ENCODE measurements around the gene SLC35D1.
"Not testable (repeated sequence)": the region's sequence is repeated elsewhere in the genome, so short reads cannot be mapped to it uniquely, and the experiment has no call there.

Gene SLC35D1

DNA sequence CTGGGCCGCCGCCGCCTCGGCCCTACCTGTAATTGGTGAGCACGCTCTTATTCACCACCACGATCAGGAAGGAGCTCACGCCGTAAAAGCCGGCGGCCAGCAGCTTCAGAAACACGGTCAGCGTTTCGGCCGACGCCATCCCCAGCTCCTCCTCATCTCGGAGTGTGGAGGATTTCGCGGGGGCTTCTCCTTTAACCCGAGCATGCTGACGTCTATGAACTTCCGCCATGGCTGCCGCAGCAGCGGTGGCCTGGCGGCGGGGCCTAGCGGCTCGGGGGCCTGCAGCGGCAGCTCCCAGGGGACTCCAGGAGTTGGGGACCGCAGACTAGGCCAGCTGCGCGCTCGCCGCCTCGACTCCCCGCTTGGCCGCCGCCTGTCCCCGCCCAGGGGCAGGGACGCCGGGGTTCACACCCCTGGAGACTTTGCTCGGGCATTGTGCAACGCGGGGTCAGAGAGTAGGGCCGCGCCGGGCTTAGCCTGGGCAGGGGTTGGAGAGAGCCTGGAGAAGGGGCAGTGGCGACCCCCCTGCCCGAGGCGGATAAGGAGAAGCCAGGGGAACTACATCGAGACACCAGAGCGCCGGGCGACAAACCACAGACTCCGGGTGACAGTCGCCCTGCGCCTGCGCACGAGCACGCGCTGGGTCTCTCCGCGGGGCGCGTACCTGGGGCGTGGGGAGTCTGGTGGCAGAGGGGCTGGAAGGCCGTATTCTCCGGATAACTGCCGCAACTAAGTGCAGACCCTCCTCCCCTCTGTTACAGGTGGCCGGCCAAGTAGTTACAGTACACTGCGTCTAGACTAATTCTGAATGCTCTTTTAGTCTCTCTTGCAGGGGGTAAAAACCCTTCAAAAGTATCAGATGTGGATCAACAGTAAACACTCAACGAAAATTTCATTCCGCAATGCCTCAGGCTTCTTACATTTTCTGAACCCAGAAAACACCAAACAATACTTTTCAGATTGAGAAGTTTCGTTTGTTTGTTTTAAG is at the start of gene SLC35D1:
Gene SLC35D1 (minus strand): TSS at position 364 of the 988 bp plus-strand sequence. CDS start 135 bp downstream, at position 229.
- peak; percentile 27 for DNase-seq

DNA sequence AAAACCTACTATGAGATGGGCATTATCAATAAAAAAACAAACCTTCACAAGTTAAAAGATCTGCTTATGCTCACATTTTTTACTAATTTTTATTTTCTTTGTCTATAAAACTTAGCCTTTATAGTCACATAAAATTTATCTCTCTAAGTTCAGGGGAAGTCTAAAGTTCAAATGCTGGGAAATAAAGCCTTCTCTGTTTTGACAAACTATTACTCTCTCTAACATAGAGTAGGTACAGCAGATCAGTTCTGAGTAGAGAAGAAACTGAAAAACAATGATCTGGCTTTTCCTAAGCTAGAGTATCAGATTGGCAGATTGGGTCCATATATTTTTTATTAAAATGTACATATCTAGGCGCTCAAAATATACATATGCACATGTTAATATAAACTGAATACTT is 49.6 kb upstream of the SLC35D1 start:
- DNase-seq = no peak

DNA sequence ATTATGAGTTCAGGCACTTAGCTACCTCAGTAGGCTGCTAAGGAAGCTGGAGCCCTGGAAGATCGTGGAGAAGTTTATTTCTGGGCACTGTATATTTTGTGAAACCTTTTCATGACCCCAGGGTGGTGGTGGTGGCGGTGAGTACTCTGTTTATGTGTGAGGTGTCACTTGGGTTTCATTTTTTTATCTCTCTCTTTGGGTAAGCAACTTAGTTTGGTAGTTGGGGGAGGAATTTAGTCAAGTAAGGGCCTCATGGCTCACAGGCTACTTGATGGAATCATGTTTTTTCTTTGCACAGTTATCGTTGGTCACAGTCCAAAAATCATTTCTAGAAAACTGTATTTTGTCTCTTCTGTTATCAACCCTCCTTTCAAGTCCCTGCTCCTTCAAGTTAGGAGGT is 46.9 kb upstream of the SLC35D1 start:
- DNase-seq = no peak

DNA sequence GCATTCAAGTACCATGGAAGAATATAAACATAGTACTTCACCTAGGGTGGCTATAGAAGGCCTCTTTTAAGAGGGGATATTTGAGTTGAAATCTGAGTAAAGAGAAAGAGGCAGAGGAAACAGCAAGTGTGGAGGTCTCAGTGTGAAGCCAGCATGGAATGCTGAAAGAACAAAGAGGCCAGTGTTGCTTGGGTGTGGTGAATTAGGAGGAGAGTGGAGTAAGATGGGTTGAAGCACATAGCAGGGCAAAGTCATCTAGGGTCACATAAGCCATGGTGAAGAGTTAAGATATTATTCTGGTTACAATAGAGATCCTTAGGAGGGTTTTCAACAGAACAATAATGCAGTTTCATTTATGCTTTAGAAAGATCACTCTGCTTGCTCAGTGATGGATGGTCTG is 43.4 kb upstream of the SLC35D1 start:
- DNase-seq = no peak

DNA sequence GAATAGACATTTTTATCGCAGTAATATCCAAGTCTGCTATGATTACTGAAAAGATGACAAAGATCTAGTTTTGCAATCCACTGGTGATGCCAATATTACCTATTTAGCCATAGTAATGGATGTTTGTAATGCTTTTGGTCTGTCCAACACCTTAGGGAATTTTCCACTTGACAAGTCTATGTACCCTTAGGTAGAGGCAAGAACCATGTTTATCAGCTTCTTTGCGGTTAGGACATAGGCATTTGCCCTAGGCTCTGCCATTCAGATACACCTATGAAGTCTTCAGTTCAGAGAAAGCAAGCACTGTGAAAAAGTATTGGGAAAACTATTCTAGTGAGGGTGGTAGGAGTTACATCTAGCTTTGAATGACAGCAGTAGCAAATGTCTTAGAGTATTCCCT is 40.2 kb upstream of the SLC35D1 start:
- DNase-seq = no peak

DNA sequence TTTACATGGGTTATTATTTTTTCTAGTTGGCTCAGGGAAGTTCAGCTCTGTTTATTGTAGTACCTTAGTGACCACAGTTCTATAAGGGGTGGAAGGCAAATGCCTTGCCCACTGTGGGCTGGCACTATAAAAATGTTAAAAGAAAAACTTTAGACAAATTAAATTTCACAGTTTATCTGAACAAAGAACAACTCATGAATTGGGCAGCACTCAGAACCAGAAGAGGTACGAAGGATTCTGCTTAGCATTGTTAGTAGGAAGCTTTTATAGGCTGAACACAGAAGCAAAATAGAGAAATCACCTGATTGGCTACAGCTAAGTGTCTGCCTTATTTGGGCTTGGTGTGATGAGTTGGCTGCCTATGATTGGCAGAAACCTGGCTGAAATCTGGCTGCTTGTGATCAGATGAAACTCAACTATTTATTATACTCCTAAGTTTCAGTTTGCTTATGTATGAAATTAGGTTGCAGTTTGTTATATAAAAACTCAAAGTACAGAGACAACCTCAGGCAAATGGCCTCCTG is 35.8 kb upstream of the SLC35D1 start:
- DNase-seq = no peak

DNA sequence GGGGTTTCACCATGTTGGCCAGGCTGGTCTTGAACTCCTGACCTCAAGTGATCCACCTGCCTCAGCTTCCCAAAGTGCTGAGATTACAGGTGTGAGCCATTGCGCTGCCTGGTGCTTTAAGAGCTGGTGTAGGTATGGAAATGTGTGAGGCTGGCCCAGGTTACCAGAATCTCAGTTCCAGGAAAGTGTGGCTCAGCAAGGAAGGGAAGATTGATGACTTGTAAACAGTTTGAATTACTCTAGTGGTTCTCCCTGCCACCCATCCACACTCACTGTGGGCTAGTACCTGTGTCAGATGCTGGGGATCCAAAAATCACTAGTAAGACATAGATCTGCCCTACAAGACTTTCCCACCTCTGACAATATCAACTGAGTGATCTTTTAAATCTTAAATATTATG is 34.5 kb upstream of the SLC35D1 start:
- no peak for DNase-seq

DNA sequence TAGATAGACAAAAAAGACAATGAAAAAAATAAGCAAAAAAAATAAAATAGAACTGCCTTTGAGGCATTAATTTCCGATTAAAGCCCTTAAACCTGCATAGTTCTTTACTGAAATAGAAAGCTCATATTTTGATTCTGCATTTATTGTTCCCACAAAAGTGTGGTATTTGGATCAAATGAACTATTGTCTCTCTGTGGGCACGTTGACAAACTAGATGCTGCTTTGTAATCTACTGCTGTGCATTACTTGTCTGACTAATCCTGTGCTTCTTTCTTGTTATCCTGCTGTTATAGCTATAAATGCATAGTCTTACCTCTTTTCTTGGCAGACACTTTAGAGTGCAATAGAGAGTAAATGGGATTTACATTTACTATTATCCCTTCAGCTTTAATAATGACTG is 31.4 kb upstream of the SLC35D1 start:
- no peak for DNase-seq

DNA sequence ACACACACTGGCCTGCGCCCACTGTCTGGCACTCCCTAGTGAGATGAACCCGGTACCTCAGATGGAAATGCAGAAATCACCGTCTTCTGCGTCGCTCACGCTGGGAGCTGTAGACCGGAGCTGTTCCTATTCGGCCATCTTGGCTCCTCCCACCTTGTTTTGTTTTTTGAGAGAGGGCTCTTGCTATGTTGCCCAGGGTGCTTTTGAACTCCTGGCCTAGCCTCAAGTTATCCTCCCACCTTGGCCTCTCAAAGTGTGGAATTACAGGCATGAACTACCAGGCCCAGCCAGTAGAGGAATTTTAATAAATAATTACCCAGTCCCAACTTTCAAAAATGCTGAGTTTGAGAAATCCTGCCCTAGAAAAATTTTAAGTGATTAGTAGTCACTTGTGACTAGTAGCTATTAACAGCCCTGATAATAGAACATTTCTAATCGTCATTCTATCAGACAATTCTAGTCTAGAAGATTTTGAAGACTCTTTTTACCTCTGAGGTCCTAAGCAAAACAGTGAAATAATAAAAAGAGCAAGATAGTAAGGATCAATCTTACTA is 30.9 kb upstream of the SLC35D1 start:
- DNase-seq = no peak

DNA sequence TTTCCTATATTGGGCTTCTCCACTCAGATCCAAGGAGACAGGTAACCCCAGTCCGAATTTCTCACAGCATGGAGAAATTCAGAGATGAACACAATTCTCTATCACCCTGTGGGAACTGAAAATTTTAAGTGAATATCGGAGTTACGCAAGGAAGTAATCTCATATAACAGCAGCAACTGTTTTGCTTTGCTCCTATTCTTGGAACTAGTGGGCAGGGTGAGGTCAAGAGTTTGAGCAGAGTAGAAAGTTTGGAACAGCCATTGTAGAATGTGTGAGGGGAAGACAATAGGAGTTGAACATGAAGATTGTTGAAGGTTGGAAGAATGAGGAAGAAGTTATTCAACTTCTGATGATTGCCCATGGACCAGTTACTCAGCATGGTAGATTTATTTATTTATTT is 24.3 kb upstream of the SLC35D1 start:
- DNase-seq = no peak

DNA sequence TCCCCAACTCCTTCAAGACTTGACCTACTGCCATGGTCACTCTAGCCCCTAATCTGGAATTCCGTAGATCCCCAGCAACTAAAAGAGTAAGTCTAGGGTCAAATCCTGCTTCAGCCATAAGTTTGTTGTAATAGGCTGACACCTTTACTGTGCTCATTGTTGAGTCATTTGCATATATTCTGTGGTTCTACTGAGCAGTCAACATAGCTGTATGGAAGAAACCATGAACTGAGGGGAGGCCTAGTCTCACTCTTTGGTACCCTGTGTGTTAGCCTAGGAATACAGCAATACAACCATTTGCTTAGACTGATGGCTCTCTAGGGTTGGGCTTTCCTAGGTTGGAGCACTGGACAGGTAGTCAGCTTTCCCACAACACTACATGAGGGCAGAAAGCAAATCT is 23.6 kb upstream of the SLC35D1 start:
- DNase-seq = no peak

DNA sequence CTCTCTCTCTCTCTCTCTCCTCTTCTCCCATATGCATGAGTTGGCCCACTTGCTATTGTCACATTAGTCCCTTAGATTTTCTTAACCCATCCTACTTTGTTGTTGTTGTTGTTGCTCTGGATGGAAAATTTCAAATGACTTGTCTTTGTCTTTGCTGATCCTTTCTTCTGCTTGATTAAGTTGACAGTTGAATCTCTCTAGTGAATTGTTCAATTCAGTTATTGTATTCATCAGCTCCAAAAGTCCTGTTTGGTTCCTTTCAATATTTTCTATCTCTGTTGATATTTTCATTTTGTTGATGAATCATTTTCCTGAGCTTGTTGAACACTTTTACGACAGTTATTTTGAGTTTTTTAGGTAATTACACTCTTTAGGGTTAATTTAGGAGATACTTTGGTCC is 18.8 kb upstream of the SLC35D1 start:
- no peak for DNase-seq

DNA sequence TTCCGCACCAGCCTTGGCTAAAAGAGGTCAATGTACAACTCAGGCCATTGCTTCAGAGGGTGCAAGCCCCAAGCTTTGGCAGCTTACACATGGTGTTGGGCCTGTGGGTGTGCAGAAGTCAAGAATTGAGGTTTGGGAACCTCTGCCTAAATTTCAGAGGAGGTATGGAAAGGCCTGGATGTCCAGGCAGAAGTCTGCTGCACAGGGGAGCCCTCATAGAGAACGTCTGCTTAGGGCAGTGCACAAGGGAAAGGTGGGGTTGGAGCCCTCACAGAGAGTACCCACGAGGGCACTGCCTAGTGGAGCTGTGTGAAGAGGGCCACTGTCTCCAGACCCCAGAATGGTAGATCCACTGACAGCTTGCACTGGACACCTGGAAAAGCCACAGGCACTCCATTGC is 13.7 kb upstream of the SLC35D1 start:
- not testable (repeated sequence) for DNase-seq

DNA sequence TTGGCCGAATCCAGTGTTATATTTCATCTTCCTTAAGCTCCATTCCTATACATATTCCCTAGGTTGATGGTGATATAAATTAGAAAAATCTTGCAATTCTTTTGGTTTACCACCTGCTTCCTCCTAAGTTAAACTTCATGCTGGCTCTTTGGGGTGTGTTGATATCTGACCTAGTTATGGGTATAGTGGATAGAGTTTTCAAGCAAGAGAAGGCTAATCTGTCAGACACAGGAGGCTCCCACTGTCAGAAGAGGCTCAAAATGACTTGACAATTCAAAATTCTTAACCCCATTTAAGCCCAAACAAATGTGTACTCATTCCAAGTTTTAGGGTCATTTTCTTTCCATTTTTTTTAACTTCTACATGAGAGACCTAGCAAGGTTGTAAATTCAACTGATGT is 8.5 kb upstream of the SLC35D1 start:
- DNase-seq = no peak

DNA sequence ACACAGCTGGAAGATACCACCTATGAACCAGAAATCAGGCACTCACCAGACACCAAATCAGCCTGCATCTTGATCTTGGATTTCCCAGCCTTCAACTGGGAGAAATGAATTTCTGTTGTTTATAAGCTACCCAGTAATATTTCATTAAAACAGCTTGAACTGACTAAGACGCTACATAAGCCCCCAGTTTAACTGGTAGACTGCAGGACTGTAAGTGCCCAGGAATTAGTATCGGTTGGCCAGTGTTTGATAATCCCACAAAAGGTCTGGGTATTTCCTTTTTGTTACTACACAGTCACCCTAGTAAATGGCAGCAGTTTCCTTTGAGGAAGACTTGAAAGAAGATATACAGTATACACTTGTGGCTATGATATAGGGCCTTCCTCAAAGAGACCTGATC is 7.3 kb upstream of the SLC35D1 start:
- no peak for DNase-seq

DNA sequence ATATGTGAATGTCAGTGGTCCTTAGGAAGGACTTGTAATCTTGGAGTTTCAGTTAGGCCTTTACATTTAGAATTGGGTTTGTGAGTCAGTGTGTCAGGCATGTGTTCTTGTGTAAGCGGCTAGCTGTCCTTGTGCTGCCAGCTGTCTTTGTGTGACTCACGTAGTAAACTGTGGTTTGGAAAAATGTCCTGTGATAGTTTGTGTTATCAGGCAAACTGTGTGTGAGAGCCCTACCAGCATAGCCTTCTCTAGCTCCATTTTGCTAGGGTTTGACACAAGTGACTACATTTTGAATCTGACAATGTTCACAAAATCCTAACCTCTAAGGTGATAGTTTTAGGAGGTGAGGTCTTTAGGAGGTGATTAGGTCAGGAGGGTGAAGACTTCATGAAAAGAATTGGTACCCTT is 6.9 kb upstream of the SLC35D1 start:
- no peak for DNase-seq

DNA sequence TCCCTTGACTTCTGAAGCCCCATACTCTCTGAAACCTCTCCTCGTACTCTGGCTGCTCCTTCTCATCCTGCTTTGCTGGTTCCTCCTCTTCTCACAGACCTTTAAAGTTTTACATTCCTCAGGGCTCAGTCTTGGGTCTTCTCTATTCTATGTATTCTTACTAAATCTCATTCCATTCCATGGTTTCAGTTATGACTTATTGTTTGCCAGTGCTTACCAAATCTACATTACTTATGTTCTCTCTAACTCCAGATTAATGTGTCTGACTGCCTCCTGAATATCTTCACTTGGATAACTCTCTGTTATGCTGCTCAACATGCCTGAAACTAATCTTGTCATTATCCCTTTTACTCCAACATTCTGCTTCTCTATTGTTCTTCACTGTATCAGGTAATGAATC is 5.4 kb upstream of the SLC35D1 start:
- DNase-seq = no peak

DNA sequence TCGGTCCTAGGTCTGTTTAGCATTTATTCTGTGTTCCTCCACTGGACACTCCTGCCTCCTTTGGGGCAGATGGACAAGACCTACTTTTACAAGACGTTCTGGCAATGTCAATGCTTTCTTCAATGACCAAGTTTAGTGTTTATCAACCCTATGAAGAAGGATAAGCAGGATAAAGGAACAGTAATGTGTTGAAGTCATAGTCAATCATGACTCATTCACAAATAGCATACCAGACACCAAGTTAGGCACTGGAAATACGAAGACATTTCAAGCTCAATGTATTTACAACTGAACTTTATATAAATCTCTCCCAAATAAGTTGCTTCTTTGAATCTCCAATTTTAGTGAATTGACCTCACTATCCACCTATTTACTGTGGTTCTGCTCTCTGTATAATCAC is 4.8 kb upstream of the SLC35D1 start:
- DNase-seq = no peak

DNA sequence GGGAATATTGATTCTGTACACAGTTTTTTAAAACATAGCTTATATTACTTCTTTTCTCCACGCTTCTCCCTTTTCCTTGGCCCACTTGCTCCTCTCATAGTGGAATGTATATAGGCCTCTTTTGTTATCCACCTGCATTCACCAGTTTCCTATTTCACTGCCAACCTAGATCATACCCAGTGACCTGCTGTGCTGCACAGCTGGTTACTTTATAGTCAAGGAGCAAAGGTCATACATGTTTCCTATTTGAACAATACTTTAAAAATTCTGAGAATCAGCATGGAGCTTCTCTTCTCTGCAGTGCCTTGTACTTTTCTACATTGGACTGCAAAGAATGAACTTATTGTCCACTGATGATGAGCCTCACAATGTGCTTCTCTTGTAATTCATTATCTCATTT is 4.3 kb upstream of the SLC35D1 start:
- DNase-seq = no peak

DNA sequence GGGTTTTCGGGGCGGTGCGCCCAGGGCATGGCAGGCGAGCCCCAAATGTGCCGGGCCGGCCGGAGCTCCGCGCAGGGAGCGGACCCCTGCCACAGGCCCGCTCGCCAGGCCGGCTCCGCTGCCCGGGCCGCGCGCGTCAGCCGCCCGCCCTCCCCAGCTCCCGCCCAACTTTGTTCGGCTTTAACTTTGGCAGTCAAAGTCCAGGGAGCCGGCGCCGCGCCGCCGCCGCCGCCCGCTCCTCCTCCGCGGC is 488 bp downstream of the SLC35D1 start:
- no peak for DNase-seq

DNA sequence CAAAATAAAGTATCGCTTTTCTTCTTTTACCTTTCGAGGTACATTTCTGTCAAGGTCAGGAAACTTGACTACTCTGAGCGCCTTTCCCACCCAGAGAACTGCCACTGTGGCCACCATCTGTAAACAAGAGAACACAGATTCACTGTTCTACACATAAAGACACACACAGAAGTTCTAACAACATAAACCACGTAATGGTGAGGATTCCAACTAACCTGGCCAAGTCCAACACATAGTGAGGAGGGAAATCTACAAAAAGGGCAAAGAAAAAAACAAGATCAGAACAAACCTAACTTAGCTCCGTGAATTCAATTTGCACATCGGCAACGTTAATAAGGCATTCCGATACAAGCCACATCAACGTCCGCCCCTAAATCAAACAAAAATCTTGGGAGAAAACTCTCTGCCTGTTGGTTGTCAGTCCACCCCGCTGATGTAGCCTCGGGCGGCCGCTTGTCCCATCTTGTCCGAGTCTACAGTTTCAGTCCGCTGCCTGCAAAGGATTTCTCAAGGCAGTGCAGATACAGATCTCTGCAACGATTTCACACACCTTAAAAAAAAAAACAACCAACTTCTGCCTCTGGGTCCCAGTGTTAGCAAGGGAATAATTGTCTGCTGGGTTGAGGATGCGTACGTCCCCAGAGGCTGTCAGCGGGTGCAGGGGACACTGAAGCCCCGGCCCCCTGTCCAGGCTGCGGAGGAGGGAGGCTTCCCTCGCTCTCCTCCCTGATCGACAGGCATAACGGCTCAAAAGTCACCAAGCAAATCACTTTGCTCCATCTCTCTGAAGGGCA is 1.0 kb downstream of the SLC35D1 start:
- no peak for DNase-seq

DNA sequence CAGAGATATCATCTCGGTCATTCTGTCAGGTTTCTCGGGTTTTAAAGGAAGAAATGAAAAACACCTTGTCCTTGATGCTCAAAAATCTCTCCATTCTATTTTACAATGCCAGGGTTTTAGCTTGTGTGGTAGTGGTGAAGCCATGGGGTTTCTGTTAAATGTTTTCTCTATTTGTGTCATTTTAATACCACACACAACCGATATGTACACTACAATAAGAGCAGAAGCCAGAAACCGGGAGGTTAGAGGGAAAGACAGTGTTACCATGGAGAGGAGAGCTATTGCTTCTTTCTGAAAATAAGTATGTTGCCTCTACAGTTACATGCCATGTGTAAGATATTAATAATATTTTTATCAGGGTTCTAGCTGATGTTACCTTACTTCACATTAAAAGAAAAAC is 2.8 kb downstream of the SLC35D1 start:
- DNase-seq = no peak

DNA sequence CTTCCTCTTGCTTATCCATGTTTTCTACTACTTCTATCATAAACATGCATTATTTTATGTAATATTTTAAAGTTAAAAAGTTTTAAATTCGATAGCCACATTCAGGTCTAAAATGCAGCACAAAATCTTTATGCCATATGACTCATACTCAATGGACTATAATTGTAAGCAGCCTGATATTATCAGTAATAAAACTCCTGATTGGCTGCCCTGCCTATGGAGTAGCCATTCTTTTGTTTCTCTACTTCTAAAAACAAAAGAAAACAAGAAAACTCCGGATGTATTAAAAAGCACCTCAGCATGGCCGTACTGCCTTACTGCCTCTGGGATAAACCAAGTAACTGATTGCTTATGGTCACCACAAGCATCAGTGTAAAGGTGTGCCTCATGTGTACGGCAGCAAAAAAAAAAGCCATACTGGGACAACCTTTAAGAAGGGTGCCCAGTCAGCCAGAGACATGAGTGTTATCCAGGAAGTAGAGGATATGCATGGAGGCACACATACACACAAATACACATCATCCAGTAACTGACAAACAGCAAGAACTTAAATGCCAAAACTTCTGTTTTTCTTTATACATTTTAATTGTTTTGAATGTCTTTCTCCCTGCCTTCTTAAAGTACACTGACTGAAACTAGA is 9.2 kb downstream of the SLC35D1 start:
- DNase-seq = no peak
